Naive thymus-derived CD4-positive, alpha-beta T cell (primary cell): Measurements from ENCODE around the gene NEDD4. TPM values are rescaled to one million over a fixed set of nuclear protein-coding genes. Genes with fewer than 3 reads are reported as not detected.
A peak's percentile ranks its signal among the peaks of the same experiment; 100 is the strongest.

Source experiments
- ATAC-seq: fragments of 150-1000 bp; cut with Tn5 transposase; 2 replicates; pipeline ENCODE4 v1.10.0; 2021; ENCODE audit warnings: mild to moderate bottlenecking, moderate library complexity
- CTCF ChIA-PET: fragments of 350-600 bp; sonication (Branson Sonifier 250); formaldehyde crosslinking; loops from one replicate; lab custom pipeline; 2021; ENCODE audit warnings: antibody characterized with exemption; lab: Charles Lee
- POLR2A ChIA-PET: fragments of 350-600 bp; sonication (Branson Sonifier 250); formaldehyde crosslinking; loops from one replicate; lab custom pipeline; 2021; ENCODE audit warnings: antibody characterized with exemption, inconsistent platforms; lab: Charles Lee
- DNase-seq, 9 donors: peaks; one replicate each; pipeline versions ENCODE4 v3.0.0 to v3.0.0-alpha.2; 2020 to 2022; ENCODE audit warnings: mixed read lengths in 1 of 9
- H3K27ac ChIP-seq: one replicate; pipeline ENCODE4 v1.7.0; 2013; ENCODE audit warnings: mild to moderate bottlenecking, low read depth, low read length, moderate library complexity
- H3K27me3 ChIP-seq, 2 donors: one replicate each; pipeline ENCODE4 v1.7.0; 2013; ENCODE audit warnings: low read length in 2 of 2, mild to moderate bottlenecking in 2 of 2, moderate library complexity in 2 of 2; ENCODE audit not compliant: control insufficient read depth in 2 of 2, insufficient read depth in 2 of 2
- H3K36me3 ChIP-seq, 3 experiments: 1 replicate in 2 of 3; 2 replicates in 1 of 3; pipeline ENCODE4 v1.7.0; 2013; ENCODE audit warnings: low read length in 3 of 3, mild to moderate bottlenecking in 3 of 3, moderate library complexity in 1 of 3; ENCODE audit not compliant: insufficient read depth in 3 of 3, control insufficient read depth in 2 of 3
- H3K4me1 ChIP-seq, 2 donors: one replicate each; pipeline ENCODE4 v1.7.0; 2013; ENCODE audit warnings: low read length in 2 of 2, mild to moderate bottlenecking in 2 of 2, moderate library complexity in 1 of 2; ENCODE audit not compliant: control insufficient read depth in 2 of 2, insufficient read depth in 2 of 2
- H3K4me3 ChIP-seq: 2 replicates; pipeline ENCODE4 v1.7.0; 2013; ENCODE audit warnings: mild to moderate bottlenecking, low read length
- H3K9me3 ChIP-seq, 3 experiments: 1 replicate in 2 of 3; 2 replicates in 1 of 3; pipeline ENCODE4 v1.7.0; 2013; ENCODE audit warnings: low read length in 3 of 3; ENCODE audit not compliant: control insufficient read depth in 2 of 3
- H3K27ac Mint-ChIP-seq, 9 donors: one replicate each; pipeline ENCODE4 v1.8.0; 2020 to 2022; ENCODE audit warnings: mixed read lengths in 9 of 9, mild to moderate bottlenecking in 8 of 9, moderate library complexity in 5 of 9, inconsistent platforms in 2 of 9
- H3K27me3 Mint-ChIP-seq, 5 donors: one replicate each; pipeline ENCODE4 v1.8.0; 2021 to 2022; ENCODE audit warnings: mixed read lengths in 5 of 5, mild to moderate bottlenecking in 1 of 5
- H3K36me3 Mint-ChIP-seq, 5 donors: one replicate each; pipeline ENCODE4 v1.8.0; 2020 to 2022; ENCODE audit warnings: mixed read lengths in 5 of 5, mild to moderate bottlenecking in 3 of 5, inconsistent platforms in 1 of 5
- H3K4me1 Mint-ChIP-seq, 7 donors: one replicate each; pipeline ENCODE4 v1.8.0; 2020 to 2022; ENCODE audit warnings: mixed read lengths in 7 of 7, mild to moderate bottlenecking in 3 of 7, inconsistent platforms in 1 of 7
- H3K4me3 Mint-ChIP-seq, 10 donors: one replicate each; pipeline ENCODE4 v1.8.0; 2020 to 2022; ENCODE audit warnings: mild to moderate bottlenecking in 10 of 10, mixed read lengths in 10 of 10, moderate library complexity in 6 of 10, inconsistent platforms in 2 of 10
- H3K9me3 Mint-ChIP-seq, 11 donors: one replicate each; pipeline ENCODE4 v1.8.0; 2020 to 2022; ENCODE audit warnings: mixed read lengths in 11 of 11, mild to moderate bottlenecking in 4 of 11, inconsistent platforms in 1 of 11, moderate library complexity in 1 of 11
- intact Hi-C, 2 donors: fragments of 100-400 bp; cut with micrococcal nuclease; formaldehyde crosslinking; loops; one replicate each; pipeline ENCODE4 v1.15.1; 2023
- polyA plus RNA-seq, 2 donors: library from polyadenylated mRNA; unstranded; fragments of 300-500 nt; fragmentation: Illumina TruSeq; gene quantifications; one replicate each; pipeline ENCODE4 v1.2.3, GENCODE V29; 2021
- total RNA-seq, 6 experiments: library from RNA in 5 of 6; stranded (reverse) in 5 of 6; gene quantifications; 1 replicate in 5 of 6; 2 replicates in 1 of 6; pipeline ENCODE4 v1.2.3 and lab custom pipeline; 2021 to 2026

NEDD4 gene
- total and polyA plus RNA-seq, 7 experiments from 2014 or later: 1.1 to 15.1 (median 4.3) TPM

GRCh38 chr15:55991802-55992768, 1.3 kb downstream of the NEDD4 start:
- DNase-seq (no peak), ATAC-seq (no peak)
- H3K27ac Mint-ChIP-seq: peak overlapping the region in 8 of 9 donors; percentile 7 to 92 (median 56)
- H3K27me3 Mint-ChIP-seq: peaks cover 0 to 44% (median 0%) of the 10 kb centered on the region in 5 donors
- H3K4me3 Mint-ChIP-seq: peak overlapping the region; percentile 85 to 95 (median 90)
- ChIA-PET POLR2A (interaction anchor here (0.6 kb wide), 1 partner anchor 112 kb away, joined by 4 read pairs; no protein-coding TSS in a partner anchor), CTCF (interaction anchor here (1.1 to 1.6 kb wide), 2 partner anchors 49 to 61 kb away, joined by 3 to 6 read pairs; no protein-coding TSS in a partner anchor)
- Histone ChIP-seq H3K36me3 (no peaks in the 10 kb centered on the region), H3K9me3 (no peaks in the 10 kb centered on the region), H3K4me1 (no peaks in the 10 kb centered on the region), H3K27me3 (no peaks in the 10 kb centered on the region), H3K27ac (no peak overlapping the region), H3K4me3 (peak overlapping the region; percentile 66)
- intact Hi-C loops: loop anchor here (2.0 to 10.0 kb wide), 6 partner anchors 51 to 1715 kb away; partner anchors contain the start of genes POLR2M (in 1 of the 2) and RSL24D1 (in 1 of the 2)
- H3K9me3 Mint-ChIP-seq: peaks cover 0 to 3% (median 0%) of the 10 kb centered on the region in 11 donors
- H3K4me1 Mint-ChIP-seq: peaks cover 8 to 26% (median 18%) of the 10 kb centered on the region in 7 donors
- peaks cover 0 to 7% (median 0%) of the 10 kb centered on the region in 5 donors for H3K36me3 Mint-ChIP-seq

DNA sequence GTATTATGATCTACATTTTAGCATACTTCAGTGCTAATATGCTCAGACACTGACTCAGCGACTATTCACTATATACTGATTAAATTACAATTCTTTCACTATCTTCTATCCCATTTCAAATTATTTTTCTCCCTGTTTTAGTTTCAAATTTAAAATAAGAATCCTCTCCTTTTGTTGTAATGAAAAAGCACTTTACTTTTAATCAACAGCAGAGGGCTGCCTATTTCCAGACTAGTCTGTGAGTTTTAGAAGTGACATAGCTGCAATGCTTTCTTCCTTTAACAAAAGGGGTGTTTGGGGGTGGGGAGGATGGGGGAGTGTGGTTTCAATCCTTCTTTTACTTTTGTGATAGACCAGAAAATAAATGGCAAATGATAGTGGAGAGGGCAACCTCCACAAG, 2.4 kb downstream of the NEDD4 start:
- Mint-ChIP-seq H3K4me3 (no peak overlapping the region), H3K36me3 (peaks cover 0 to 11% (median 2%) of the 10 kb centered on the region in 5 donors), H3K9me3 (peaks cover 0 to 5% (median 0%) of the 10 kb centered on the region in 11 donors), H3K27ac (no peak overlapping the region), H3K27me3 (peaks cover 0 to 33% (median 0%) of the 10 kb centered on the region in 5 donors), H3K4me1 (peaks cover 9 to 26% (median 18%) of the 10 kb centered on the region in 7 donors)
- no peaks in the 10 kb centered on the region for H3K27me3 ChIP-seq
- ChIA-PET POLR2A (no interaction called here), CTCF (no interaction called here)
- ATAC-seq (no peak), DNase-seq (no peak)
- H3K9me3 ChIP-seq: no peaks in the 10 kb centered on the region
- intact Hi-C loops: loop anchor here (5.0 to 10.0 kb wide), 4 partner anchors 434 to 1716 kb away; partner anchors contain the start of genes POLR2M (in 1 of the 2) and RSL24D1 (in 1 of the 2)
- H3K4me3 ChIP-seq: no peak overlapping the region
- H3K36me3 ChIP-seq: no peaks in the 10 kb centered on the region
- no peaks in the 10 kb centered on the region for H3K4me1 ChIP-seq
- H3K27ac ChIP-seq: no peak overlapping the region

DNA sequence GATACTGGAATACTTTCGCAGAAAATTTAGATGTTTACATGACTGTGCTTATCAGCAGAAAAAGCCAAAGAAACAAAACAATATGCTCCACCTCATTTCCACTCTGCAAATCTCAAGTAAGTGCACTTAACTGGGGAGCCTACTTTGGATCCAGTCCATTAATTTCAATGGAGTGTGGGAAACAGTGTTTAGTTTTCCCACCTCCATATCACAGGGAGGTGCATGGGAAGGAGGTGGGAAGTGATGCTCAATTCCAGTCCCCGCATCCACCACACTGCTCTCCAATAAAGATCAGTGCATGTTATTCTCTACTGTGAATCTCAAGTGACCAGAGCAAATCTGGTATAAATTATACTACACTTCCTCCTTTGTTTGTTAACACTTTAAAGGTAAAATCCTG, 2.9 kb downstream of the NEDD4 start:
- Mint-ChIP-seq H3K4me1 (peaks cover 9 to 26% (median 18%) of the 10 kb centered on the region in 7 donors), H3K27ac (peak overlapping the region in 1 of 9 donors; percentile 46), H3K9me3 (peaks cover 0 to 5% (median 0%) of the 10 kb centered on the region in 11 donors), H3K27me3 (peaks cover 0 to 28% (median 0%) of the 10 kb centered on the region in 5 donors), H3K4me3 (no peak overlapping the region), H3K36me3 (peaks cover 0 to 13% (median 5%) of the 10 kb centered on the region in 5 donors)
- no peaks in the 10 kb centered on the region for H3K9me3 ChIP-seq
- no peak for DNase-seq
- POLR2A ChIA-PET: no interaction called here
- no peaks in the 10 kb centered on the region for H3K36me3 ChIP-seq
- no peaks in the 10 kb centered on the region for H3K27me3 ChIP-seq
- H3K27ac ChIP-seq: no peak overlapping the region
- CTCF ChIA-PET: no interaction called here
- ATAC-seq: no peak
- no peaks in the 10 kb centered on the region for H3K4me1 ChIP-seq
- intact Hi-C loops: loop anchor here (5.0 to 10.0 kb wide), 4 partner anchors 434 to 1717 kb away; partner anchors contain the start of genes POLR2M (in 1 of the 2) and RSL24D1 (in 1 of the 2)
- no peak overlapping the region for H3K4me3 ChIP-seq

DNA sequence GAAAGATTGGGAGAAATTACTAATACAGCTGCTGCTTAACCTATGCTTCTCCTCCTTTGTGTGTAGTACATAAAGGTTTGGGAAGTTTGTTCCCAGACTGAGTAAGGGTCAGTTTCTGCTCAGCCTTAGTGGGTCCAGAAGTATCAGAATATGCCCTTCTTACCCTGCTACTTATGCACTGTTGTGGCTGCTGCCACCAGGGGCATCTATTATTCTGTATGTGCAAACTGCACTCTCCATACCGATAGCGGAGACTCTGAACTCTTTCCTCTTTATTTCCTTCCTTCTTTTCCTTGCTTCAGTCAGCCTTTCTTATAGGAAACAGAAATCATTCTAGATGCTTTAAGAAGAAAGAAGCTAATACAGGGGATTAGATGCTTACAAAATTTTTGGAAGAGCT, 4.0 kb downstream of the NEDD4 start:
- POLR2A ChIA-PET: interaction anchor here (0.6 kb wide), 1 partner anchor 262 kb away, joined by 3 read pairs; no protein-coding TSS in a partner anchor
- Histone ChIP-seq H3K27me3 (no peaks in the 10 kb centered on the region), H3K36me3 (no peaks in the 10 kb centered on the region), H3K9me3 (no peaks in the 10 kb centered on the region), H3K4me1 (no peaks in the 10 kb centered on the region), H3K4me3 (no peak overlapping the region), H3K27ac (no peak overlapping the region)
- Mint-ChIP-seq H3K36me3 (peaks cover 0 to 15% (median 5%) of the 10 kb centered on the region in 5 donors), H3K27me3 (peaks cover 0 to 18% (median 0%) of the 10 kb centered on the region in 5 donors), H3K4me3 (no peak overlapping the region), H3K4me1 (peaks cover 9 to 26% (median 18%) of the 10 kb centered on the region in 7 donors), H3K9me3 (peaks cover 0 to 5% (median 0%) of the 10 kb centered on the region in 11 donors), H3K27ac (no peak overlapping the region)
- intact Hi-C loops: no loop called here
- CTCF ChIA-PET: no interaction called here
- no peak for DNase-seq
- no peak for ATAC-seq

DNA sequence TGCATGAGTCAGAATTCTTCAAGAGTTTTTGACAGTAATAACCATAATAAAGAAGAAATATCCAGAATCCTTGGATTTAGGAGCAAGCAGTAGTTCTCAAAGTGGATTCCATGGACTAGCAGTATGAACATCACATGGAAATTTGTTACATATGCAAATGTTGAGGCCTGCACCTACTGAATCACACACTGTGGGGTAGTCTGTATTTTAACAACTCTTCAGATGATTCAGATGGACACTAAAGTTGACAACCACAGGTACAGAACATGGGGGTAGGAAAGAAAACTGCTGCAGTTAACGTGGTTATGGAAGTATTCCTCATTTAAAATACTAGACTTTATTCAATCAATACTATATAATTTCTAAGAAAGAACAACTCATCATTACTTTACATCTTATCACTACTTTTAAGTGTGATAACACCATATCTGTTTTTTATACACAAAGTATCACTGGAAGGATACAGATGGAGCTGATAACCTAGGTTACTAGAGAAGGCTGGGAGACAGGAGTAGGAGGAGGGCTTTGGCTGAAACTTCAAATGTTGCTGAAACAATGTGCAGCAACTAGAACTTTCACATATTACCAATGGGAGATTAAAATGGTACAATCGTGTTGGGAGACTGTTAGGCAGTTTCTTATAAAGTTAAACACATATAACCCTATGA, 11.7 kb downstream of the NEDD4 start:
- ChIA-PET POLR2A (no interaction called here), CTCF (no interaction called here)
- H3K4me1 Mint-ChIP-seq: peaks cover 0 to 10% (median 0%) of the 10 kb centered on the region in 7 donors
- no peak overlapping the region for H3K4me3 Mint-ChIP-seq
- intact Hi-C loops: no loop called here
- H3K4me3 ChIP-seq: no peak overlapping the region
- no peaks in the 10 kb centered on the region for H3K27me3 Mint-ChIP-seq
- no peak overlapping the region for H3K27ac ChIP-seq
- no peaks in the 10 kb centered on the region for H3K36me3 ChIP-seq
- peaks cover 0 to 12% (median 5%) of the 10 kb centered on the region in 5 donors for H3K36me3 Mint-ChIP-seq
- H3K27ac Mint-ChIP-seq: no peak overlapping the region
- no peaks in the 10 kb centered on the region for H3K4me1 ChIP-seq
- peaks cover 0 to 5% (median 0%) of the 10 kb centered on the region in 11 donors for H3K9me3 Mint-ChIP-seq
- no peak for DNase-seq
- no peak for ATAC-seq
- H3K27me3 ChIP-seq: no peaks in the 10 kb centered on the region
- no peaks in the 10 kb centered on the region for H3K9me3 ChIP-seq

GRCh38 chr15:55980511-55980910, 12.9 kb downstream of the NEDD4 start:
- Mint-ChIP-seq H3K36me3 (peaks cover 0 to 7% (median 0%) of the 10 kb centered on the region in 5 donors), H3K27me3 (no peaks in the 10 kb centered on the region), H3K4me1 (peaks cover 0 to 10% (median 0%) of the 10 kb centered on the region in 7 donors), H3K4me3 (no peak overlapping the region), H3K27ac (no peak overlapping the region), H3K9me3 (peaks cover 0 to 2% (median 0%) of the 10 kb centered on the region in 11 donors)
- no peak overlapping the region for H3K4me3 ChIP-seq
- ATAC-seq: no peak
- no peaks in the 10 kb centered on the region for H3K27me3 ChIP-seq
- intact Hi-C loops: no loop called here
- no peak for DNase-seq
- CTCF ChIA-PET: no interaction called here
- POLR2A ChIA-PET: no interaction called here
- H3K36me3 ChIP-seq: no peaks in the 10 kb centered on the region
- H3K27ac ChIP-seq: no peak overlapping the region
- no peaks in the 10 kb centered on the region for H3K4me1 ChIP-seq
- no peaks in the 10 kb centered on the region for H3K9me3 ChIP-seq
